WTC11 (cell line): ENCODE measurements around the gene TET1. TPM values are rescaled to one million over a fixed set of nuclear protein-coding genes. Genes with fewer than 3 reads are reported as not detected.
A peak's percentile ranks its signal among the peaks of the same experiment; 100 is the strongest.
"Not testable (repeated sequence)": the region's sequence is repeated elsewhere in the genome, so short reads cannot be mapped to it uniquely, and the experiment has no call there.

Source experiments
- ATAC-seq: fragments of 200-7000 bp; cut with Tn5 transposase; 2 replicates; pipeline ENCODE4 v1.10.0; 2021; ENCODE audit warnings: mild to moderate bottlenecking, moderate library complexity
- CTCF ChIA-PET: fragments of 300-600 bp; sonication (Branson Sonifier 250); formaldehyde crosslinking; loops from one replicate; lab custom pipeline; 2021; ENCODE audit warnings: antibody characterized with exemption; lab: Charles Lee
- POLR2A ChIA-PET: fragments of 350-600 bp; sonication (Branson Sonifier 250); formaldehyde crosslinking; loops from one replicate; lab custom pipeline; 2021; ENCODE audit warnings: antibody characterized with exemption; lab: Charles Lee
- DNase-seq: peaks from one replicate; pipeline ENCODE4 v3.0.0; 2021; ENCODE audit warnings: low spot score
- H3K27ac Mint-ChIP-seq: 2 replicates; pipeline ENCODE4 v1.8.0; 2021; ENCODE audit warnings: mixed read lengths
- H3K27me3 Mint-ChIP-seq: 2 replicates; pipeline ENCODE4 v1.8.0; 2021; ENCODE audit warnings: low read depth, mild to moderate bottlenecking, moderate library complexity, mixed read lengths
- H3K36me3 Mint-ChIP-seq: 2 replicates; pipeline ENCODE4 v1.8.0; 2021; ENCODE audit warnings: mixed read lengths
- H3K4me1 Mint-ChIP-seq: 2 replicates; pipeline ENCODE4 v1.8.0; 2022; ENCODE audit warnings: mixed read lengths
- H3K4me3 Mint-ChIP-seq: 2 replicates; pipeline ENCODE4 v1.8.0; 2021; ENCODE audit warnings: mild to moderate bottlenecking, moderate library complexity, mixed read lengths
- H3K9me3 Mint-ChIP-seq: 2 replicates; pipeline ENCODE4 v1.8.0; 2021; ENCODE audit warnings: mixed read lengths
- HMGA2 ChIP-seq: fragments of 250-450 bp; sonication (Bioruptor Pico); IDR thresholded peaks from 2 replicates; pipeline ENCODE4 v1.4.0; 2021; ENCODE audit warnings: mild to moderate bottlenecking, moderate library complexity
- TCF7 ChIP-seq: sonication (generic); formaldehyde crosslinking; IDR thresholded peaks from 2 replicates; pipeline ENCODE4 v1.8.0; 2022; ENCODE audit warnings: mild to moderate bottlenecking, low read depth, missing genetic modification reagents, moderate library complexity
- ZNF121 ChIP-seq: sonication (generic); formaldehyde crosslinking; IDR thresholded peaks from 2 replicates; pipeline ENCODE4 v1.8.0; 2023; ENCODE audit warnings: missing genetic modification reagents
- total RNA-seq: library from RNA; stranded (reverse); gene quantifications from 3 replicates; pipeline ENCODE4 v1.2.3, GENCODE V29; 2021
- TF ChIP-seq, protein P1 (sequence below): sonication (generic); formaldehyde crosslinking; IDR thresholded peaks from 2 replicates; pipeline ENCODE4 v1.8.0; 2022; ENCODE audit warnings: mild to moderate bottlenecking, missing genetic modification reagents

The TET1 gene
- total RNA-seq, 1 experiment from 2014 or later = 71.4 TPM

GRCh38 chr10:68740676-68741075 lies 180.5 kb downstream of the TET1 start:
- CTCF ChIA-PET, H3K27me3 Mint-ChIP-seq, H3K27ac Mint-ChIP-seq, H3K4me3 Mint-ChIP-seq, DNase-seq, H3K4me1 Mint-ChIP-seq, ATAC-seq, POLR2A ChIA-PET, H3K9me3 Mint-ChIP-seq: not testable (repeated sequence)
- 0 out of 2 replicates have a peak, but pooled peaks have one; percentile 44 for TF ChIP-seq HMGA2 (CRISPR knock-in tag)
- H3K36me3 Mint-ChIP-seq = peaks cover 78% of the 10 kb centered on the region

GRCh38 chr10:68742397-68742796 lies 182.3 kb downstream of the TET1 start:
- CTCF ChIA-PET = no interaction called here

More at GRCh38 chr10:68742397-68742796, 182.3 kb downstream of the TET1 start:
- peaks cover 69% of the 10 kb centered on the region for H3K36me3 Mint-ChIP-seq
- TF ChIP-seq, protein P1, sequence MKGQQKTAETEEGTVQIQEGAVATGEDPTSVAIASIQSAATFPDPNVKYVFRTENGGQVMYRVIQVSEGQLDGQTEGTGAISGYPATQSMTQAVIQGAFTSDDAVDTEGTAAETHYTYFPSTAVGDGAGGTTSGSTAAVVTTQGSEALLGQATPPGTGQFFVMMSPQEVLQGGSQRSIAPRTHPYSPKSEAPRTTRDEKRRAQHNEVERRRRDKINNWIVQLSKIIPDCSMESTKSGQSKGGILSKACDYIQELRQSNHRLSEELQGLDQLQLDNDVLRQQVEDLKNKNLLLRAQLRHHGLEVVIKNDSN (CRISPR knock-in tag) = no peak
- TF ChIP-seq TCF7 (CRISPR knock-in tag) (no peak), ZNF121 (CRISPR knock-in tag) (no peak)
- TF ChIP-seq, all 79 proteins: peak for 0
- Mint-ChIP-seq H3K4me1 (no peaks in the 10 kb centered on the region), H3K9me3 (no peaks in the 10 kb centered on the region), H3K27me3 (no peaks in the 10 kb centered on the region), H3K4me3 (no peak overlapping the region), H3K27ac (no peak overlapping the region)
- ATAC-seq = no peak
- DNase-seq = no peak
- POLR2A ChIA-PET = no interaction called here

Other genes with a start within 250 kb of the TET1 start
- 220 to 226 TPM (median 223 TPM) in 3 replicates for gene HNRNPH3, start 228.3 kb upstream of the TET1 start, total RNA-seq
- gene PBLD, start 227.4 kb upstream of the TET1 start, total RNA-seq = 2.4 to 2.7 TPM (median 2.6 TPM) in 3 replicates
- 10.0 to 10.7 TPM (median 10.3 TPM) in 3 replicates for gene RUFY2, start 153.1 kb upstream of the TET1 start, total RNA-seq
- gene DNA2, start 88.4 kb upstream of the TET1 start, total RNA-seq = 39.3 to 46.3 TPM (median 43.0 TPM) in 3 replicates
- gene SLC25A16, start 32.8 kb upstream of the TET1 start, total RNA-seq = 11.1 to 16.8 TPM (median 13.1 TPM) in 3 replicates
- gene CCAR1, start 160.9 kb downstream of the TET1 start, total RNA-seq = 75.0 to 95.4 TPM (median 79.7 TPM) in 3 replicates